GM23338 (cell line): Measurements from ENCODE around the gene OBP2A. TPM values are rescaled to one million over a fixed set of nuclear protein-coding genes. Genes with fewer than 3 reads are reported as not detected.

Source experiments
- ATAC-seq: fragments of 200-7000 bp; cut with Tn5 transposase; 3 replicates; pipeline ENCODE4 v1.9.1; 2020
- DNase-seq: peaks from one replicate; pipeline ENCODE4 v3.0.0-alpha.2; 2015; ENCODE audit warnings: low spot score
- H2AFZ ChIP-seq: fragments of 200-600 bp; sonication (generic); 2 replicates; pipeline ENCODE4 v1.8.0; 2016; ENCODE audit warnings: antibody characterized with exemption, mild to moderate bottlenecking, moderate library complexity
- H3F3A ChIP-seq: fragments of 200-600 bp; sonication (generic); replicated peaks from 2 replicates; pipeline ENCODE4 v1.8.0; 2017; ENCODE audit warnings: antibody characterized with exemption, mixed run types, low read depth
- H3K27ac ChIP-seq: fragments of 200-600 bp; sonication (generic); 2 replicates; pipeline ENCODE4 v1.6.1; 2016; ENCODE audit warnings: low read depth
- H3K27me3 ChIP-seq: fragments of 200-600 bp; sonication (generic); 2 replicates; pipeline ENCODE4 v1.8.0; 2016; ENCODE audit warnings: mild to moderate bottlenecking, mixed run types, moderate library complexity; ENCODE audit not compliant: insufficient read depth
- H3K36me3 ChIP-seq: fragments of 200-600 bp; sonication (generic); 2 replicates; pipeline ENCODE4 v1.8.0; 2016; ENCODE audit warnings: mild to moderate bottlenecking; ENCODE audit not compliant: insufficient read depth
- H3K4me1 ChIP-seq: fragments of 200-600 bp; sonication (generic); 2 replicates; pipeline ENCODE4 v1.8.0; 2016; ENCODE audit warnings: mild to moderate bottlenecking, moderate library complexity; ENCODE audit not compliant: insufficient read depth
- H3K4me2 ChIP-seq: fragments of 200-600 bp; sonication (generic); 2 replicates; pipeline ENCODE4 v1.7.1; 2017; ENCODE audit warnings: mixed run types
- H3K4me3 ChIP-seq: fragments of 200-600 bp; sonication (generic); 2 replicates; pipeline ENCODE4 v1.6.1; 2016; ENCODE audit warnings: mixed run types
- H3K79me2 ChIP-seq: fragments of 200-600 bp; sonication (generic); replicated peaks from 2 replicates; pipeline ENCODE4 v1.8.0; 2017; ENCODE audit warnings: mild to moderate bottlenecking; ENCODE audit not compliant: insufficient read depth
- H3K9me2 ChIP-seq: fragments of 200-600 bp; sonication (generic); 2 replicates; pipeline ENCODE4 v1.8.0; 2017; ENCODE audit not compliant: insufficient read depth
- H4K20me1 ChIP-seq: fragments of 200-600 bp; sonication (generic); replicated peaks from 2 replicates; pipeline ENCODE4 v1.8.0; 2017; ENCODE audit warnings: mild to moderate bottlenecking; ENCODE audit not compliant: insufficient read depth
- H3K27ac Mint-ChIP-seq: 2 replicates; pipeline ENCODE4 v1.8.0; 2020; ENCODE audit warnings: inconsistent platforms, mild to moderate bottlenecking, moderate library complexity, mixed read lengths
- H3K27me3 Mint-ChIP-seq: 3 replicates; pipeline ENCODE4 v1.8.0; 2022; ENCODE audit warnings: low read depth, mild to moderate bottlenecking, moderate library complexity, mixed read lengths, inconsistent platforms; ENCODE audit not compliant: insufficient read depth, poor library complexity
- H3K36me3 Mint-ChIP-seq: 3 replicates; pipeline ENCODE4 v1.8.0; 2021; ENCODE audit warnings: low read depth, mild to moderate bottlenecking, inconsistent platforms, moderate library complexity, mixed read lengths
- H3K4me1 Mint-ChIP-seq: 3 replicates; pipeline ENCODE4 v1.8.0; 2020; ENCODE audit warnings: mild to moderate bottlenecking, inconsistent platforms, mixed read lengths
- H3K4me3 Mint-ChIP-seq: 3 replicates; pipeline ENCODE4 v1.8.0; 2021; ENCODE audit warnings: moderate library complexity, mild to moderate bottlenecking, inconsistent platforms, mixed read lengths
- H3K9me3 Mint-ChIP-seq: 3 replicates; pipeline ENCODE4 v1.8.0; 2020; ENCODE audit warnings: moderate library complexity, mild to moderate bottlenecking, inconsistent platforms, mixed read lengths
- CREB1 ChIP-seq: fragments of 250-450 bp; sonication (Bioruptor Pico); IDR thresholded peaks from 2 replicates; pipeline ENCODE4 v1.5.0; 2020; ENCODE audit warnings: low read depth, mild to moderate bottlenecking, moderate library complexity
- CTCF ChIP-seq, 2 experiments: fragments of 200-600 bp in 1 of 2; sonication (generic) in 1 of 2; conservative IDR thresholded peaks; 2 replicates each; pipeline versions ENCODE4 v1.5.1 to v1.6.1; 2016 to 2017; ENCODE audit warnings: antibody characterized with exemption in 2 of 2, low read depth in 2 of 2, mild to moderate bottlenecking in 2 of 2, moderate library complexity in 1 of 2
- ETS1 ChIP-seq: IDR thresholded peaks from 2 replicates; pipeline ENCODE4 v1.6.1; 2016; ENCODE audit warnings: antibody characterized with exemption
- EZH2 ChIP-seq: fragments of 200-600 bp; sonication (generic); IDR thresholded peaks from one replicate; pipeline ENCODE4 v1.8.0; 2017; ENCODE audit warnings: antibody characterized with exemption, mild to moderate bottlenecking, low read depth; ENCODE audit not compliant: unreplicated experiment
- JUNB ChIP-seq: IDR thresholded peaks from one replicate; pipeline ENCODE4 v1.6.1; 2016; ENCODE audit warnings: antibody characterized with exemption; ENCODE audit not compliant: unreplicated experiment
- POLR2AphosphoS5 ChIP-seq: IDR thresholded peaks from 2 replicates; pipeline ENCODE4 v1.6.1; 2016; ENCODE audit warnings: antibody characterized with exemption, low read depth
- REST ChIP-seq: IDR thresholded peaks from one replicate; pipeline ENCODE4 v1.6.1; 2018; ENCODE audit warnings: antibody characterized with exemption; ENCODE audit not compliant: unreplicated experiment
- STAT1 ChIP-seq: IDR thresholded peaks from one replicate; pipeline ENCODE4 v1.6.1; 2016; ENCODE audit warnings: antibody characterized with exemption; ENCODE audit not compliant: unreplicated experiment
- ZNF114 ChIP-seq: fragments of 250-450 bp; sonication (Bioruptor Pico); IDR thresholded peaks from 2 replicates; pipeline ENCODE4 v1.5.0; 2020; ENCODE audit warnings: mild to moderate bottlenecking, moderate library complexity
- ZNF331 ChIP-seq: fragments of 250-450 bp; sonication (Bioruptor Pico); IDR thresholded peaks from 2 replicates; pipeline ENCODE4 v1.5.0; 2020; ENCODE audit warnings: low read depth, mild to moderate bottlenecking, moderate library complexity
- ZNF462 ChIP-seq: fragments of 250-450 bp; sonication (Bioruptor Pico); IDR thresholded peaks from 2 replicates; pipeline ENCODE4 v1.5.0; 2020; ENCODE audit warnings: mild to moderate bottlenecking, moderate library complexity
- polyA plus RNA-seq: library from polyadenylated mRNA; unstranded; fragments of >200 nt; fragmentation: Nextera tagmentation; extraction: Ambion mirVana; gene quantifications from 2 replicates; pipeline ENCODE4 v1.2.1, GENCODE V29; 2016
- total RNA-seq: library from RNA; depleted of rRNA; stranded (reverse); fragments of >200 nt; shearing (Covaris generic); gene quantifications from 2 replicates; pipeline ENCODE4 v1.2.3, GENCODE V29; 2014

Gene OBP2A
- total and polyA plus RNA-seq, 2 experiments from 2014 or later: not detected

- Histone ChIP-seq H3K79me2 (no peaks in the 10 kb centered on the region), H3K4me2 (no peak overlapping the region), H2AFZ (no peak overlapping the region), H3K4me3 (no peak overlapping the region), H3K36me3 (no peaks in the 10 kb centered on the region), H3K27me3 (no peaks in the 10 kb centered on the region), H3F3A (no peaks in the 10 kb centered on the region), H3K9me2 (no peaks in the 10 kb centered on the region), H4K20me1 (no peaks in the 10 kb centered on the region), H3K4me1 (no peaks in the 10 kb centered on the region), H3K27ac (no peak overlapping the region)
- no peak overlapping the region for H3K4me3 Mint-ChIP-seq
- DNase-seq (no peak), ATAC-seq (no peak)
- H3K36me3 Mint-ChIP-seq: peaks cover 3% of the 10 kb centered on the region; the same call in 1 of the 3 replicates
- TF ChIP-seq REST (no peak), STAT1 (no peak), ZNF114 (CRISPR knock-in tag) (no peak), ZNF331 (CRISPR knock-in tag) (no peak), ZNF462 (CRISPR knock-in tag) (no peak), JUNB (no peak), CREB1 (CRISPR knock-in tag) (no peak), ETS1 (no peak), EZH2 (no peak), POLR2AphosphoS5 (no peak), CTCF (conservative IDR thresholded peaks at IDR 0.05; ENCODE audit: low read depth in 2 of 2) (no peak)
- no peaks in the 10 kb centered on the region for H3K4me1 Mint-ChIP-seq
- peaks cover 11% of the 10 kb centered on the region for H3K9me3 Mint-ChIP-seq
- H3K27me3 Mint-ChIP-seq: peaks cover 3% of the 10 kb centered on the region
- no peak overlapping the region for H3K27ac Mint-ChIP-seq
These were observed 39.0 kb downstream of the OBP2A start for GRCh38 chr9:135584934-135585333.
